H1 (cell line): Measurements from ENCODE around the gene ENO4. TPM values are rescaled to one million over a fixed set of nuclear protein-coding genes. Genes with fewer than 3 reads are reported as not detected.

ENCODE experiments used
- CTCF ChIA-PET: fragments of 300-600 bp; sonication (Branson Sonifier 250); formaldehyde crosslinking; loops from one replicate; lab custom pipeline; 2021; ENCODE audit not compliant: partially characterized antibody; lab: Charles Lee
- POLR2A ChIA-PET: fragments of 300-600 bp; sonication (Branson Sonifier 250); formaldehyde crosslinking; loops from one replicate; lab custom pipeline; 2021; ENCODE audit warnings: inconsistent platforms; ENCODE audit not compliant: partially characterized antibody; lab: Charles Lee
- DNase-seq, 2 experiments: peaks; one replicate each; pipeline versions ENCODE4 v3.0.0 to v3.0.0-alpha.2; 2010 to 2022; ENCODE audit warnings: low spot score in 2 of 2, low read depth in 1 of 2, mixed read lengths in 1 of 2
- FAIRE-seq: peaks from 2 replicates; lab custom pipeline; 2011; peaks lifted over from hg19 to GRCh38; lab: Jason Lieb, UNC
- H2AFZ ChIP-seq: 2 replicates; pipeline ENCODE4 v1.8.1; 2012; ENCODE audit warnings: low read length, inconsistent platforms
- H2AK5ac ChIP-seq: 2 replicates; pipeline ENCODE4 v1.6.1; 2013; ENCODE audit warnings: low read depth, low read length
- H2BK120ac ChIP-seq: replicated peaks from 2 replicates; pipeline ENCODE3; 2013; ENCODE audit warnings: low read depth, low read length, inconsistent platforms
- H2BK12ac ChIP-seq: 2 replicates; pipeline ENCODE4 v1.6.1; 2013; ENCODE audit warnings: low read depth, low read length
- H2BK15ac ChIP-seq: 2 replicates; pipeline ENCODE4 v1.6.1; 2013; ENCODE audit warnings: low read length
- H2BK20ac ChIP-seq: 2 replicates; pipeline ENCODE4 v1.6.1; 2013; ENCODE audit warnings: low read length
- H2BK5ac ChIP-seq: 2 replicates; pipeline ENCODE4 v1.6.1; 2013; ENCODE audit warnings: low read depth, low read length
- H3K14ac ChIP-seq: 2 replicates; pipeline ENCODE4 v1.6.1; 2013; ENCODE audit warnings: inconsistent platforms; ENCODE audit not compliant: insufficient read length
- H3K18ac ChIP-seq: 2 replicates; pipeline ENCODE4 v1.6.1; 2013; ENCODE audit warnings: low read length; ENCODE audit errors: extremely low read depth
- H3K23ac ChIP-seq: 2 replicates; pipeline ENCODE4 v1.6.1; 2013; ENCODE audit warnings: inconsistent platforms; ENCODE audit not compliant: insufficient read length
- H3K23me2 ChIP-seq: 2 replicates; pipeline ENCODE4 v1.6.1; 2013; ENCODE audit warnings: low read depth, low read length
- H3K27ac ChIP-seq: 2 replicates; pipeline ENCODE4 v1.6.1; 2011; ENCODE audit warnings: low read depth, low read length, inconsistent platforms
- H3K27me3 ChIP-seq, 4 experiments: replicated peaks in 1 of 4; 1 replicate in 1 of 4; 2 replicates in 3 of 4; pipeline versions ENCODE4 v1.6.1 to v1.8.1; 2011 to 2013; ENCODE audit warnings: low read length in 3 of 4, mild to moderate bottlenecking in 3 of 4, inconsistent platforms in 2 of 4, mixed read lengths in 2 of 4, moderate library complexity in 1 of 4; ENCODE audit not compliant: control insufficient read depth in 3 of 4, insufficient read depth in 3 of 4; ENCODE audit errors: extremely low read depth in 1 of 4
- H3K36me3 ChIP-seq, 4 experiments: 2 replicates each; pipeline versions ENCODE4 v1.6.1 to v1.8.1; 2011 to 2013; ENCODE audit warnings: mild to moderate bottlenecking in 4 of 4, low read length in 3 of 4, moderate library complexity in 2 of 4, control low read depth in 1 of 4, inconsistent platforms in 1 of 4; ENCODE audit not compliant: insufficient read depth in 4 of 4, control insufficient read depth in 2 of 4
- H3K4ac ChIP-seq: replicated peaks from 2 replicates; pipeline ENCODE3; 2013; ENCODE audit warnings: low read length, low read depth, mixed read lengths, inconsistent platforms; ENCODE audit not compliant: insufficient read length
- H3K4me1 ChIP-seq, 4 experiments: replicated peaks in 1 of 4; 1 replicate in 1 of 4; 2 replicates in 3 of 4; pipeline versions ENCODE4 v1.6.1 to v1.8.1; 2011 to 2013; ENCODE audit warnings: low read length in 3 of 4, inconsistent platforms in 2 of 4, mixed read lengths in 1 of 4; ENCODE audit not compliant: insufficient read depth in 4 of 4, control insufficient read depth in 3 of 4
- H3K4me2 ChIP-seq, 2 experiments: 2 replicates each; pipeline versions ENCODE4 v1.6.1 to v1.8.1; 2011 to 2013; ENCODE audit warnings: low read depth in 2 of 2, low read length in 2 of 2, control low read depth in 1 of 2, inconsistent platforms in 1 of 2, mild to moderate bottlenecking in 1 of 2; ENCODE audit not compliant: insufficient read depth in 1 of 2
- H3K4me3 ChIP-seq, 4 experiments: fragments of 200-600, 300-600 bp in 1 of 4; sonication (generic), shearing (Covaris generic), sonication (Bioruptor Twin) in 1 of 4; 2 replicates each; pipeline versions ENCODE4 v1.5.1 to v1.8.1; 2011 to 2016; ENCODE audit warnings: low read length in 4 of 4, low read depth in 3 of 4, control low read depth in 2 of 4, inconsistent platforms in 2 of 4, mild to moderate bottlenecking in 2 of 4, mixed read lengths in 1 of 4, moderate library complexity in 1 of 4; ENCODE audit not compliant: insufficient read depth in 2 of 4; ENCODE audit errors: extremely low read depth in 1 of 4
- H3K56ac ChIP-seq: replicated peaks from 2 replicates; pipeline ENCODE3; 2013; ENCODE audit warnings: low read depth, mild to moderate bottlenecking, mixed read lengths, low read length, inconsistent platforms; ENCODE audit not compliant: insufficient read length
- H3K79me1 ChIP-seq: 2 replicates; pipeline ENCODE4 v1.6.1; 2013; ENCODE audit warnings: low read depth, low read length, control low read depth
- H3K79me2 ChIP-seq, 2 experiments: 2 replicates each; pipeline versions ENCODE4 v1.6.1 to v1.8.1; 2012 to 2013; ENCODE audit warnings: low read length in 2 of 2, mild to moderate bottlenecking in 2 of 2, inconsistent platforms in 1 of 2; ENCODE audit not compliant: insufficient read depth in 2 of 2, control insufficient read depth in 1 of 2
- H3K9ac ChIP-seq, 4 experiments: replicated peaks in 1 of 4; 1 replicate in 1 of 4; 2 replicates in 3 of 4; pipeline versions ENCODE4 v1.6.1 to v1.8.1; 2011 to 2013; ENCODE audit warnings: low read depth in 3 of 4, low read length in 3 of 4, control low read depth in 2 of 4, mild to moderate bottlenecking in 2 of 4, moderate library complexity in 2 of 4, inconsistent platforms in 1 of 4; ENCODE audit errors: extremely low read depth in 1 of 4
- H3K9me3 ChIP-seq, 2 experiments: 2 replicates each; pipeline versions ENCODE4 v1.6.1 to v1.8.1; 2012 to 2013; ENCODE audit warnings: mild to moderate bottlenecking in 2 of 2, moderate library complexity in 2 of 2, control low read depth in 1 of 2, inconsistent platforms in 1 of 2, low read depth in 1 of 2, low read length in 1 of 2, mixed read lengths in 1 of 2; ENCODE audit not compliant: insufficient read depth in 2 of 2
- H4K20me1 ChIP-seq, 2 experiments: replicated peaks in 1 of 2; 2 replicates each; pipeline versions ENCODE3 to v1.8.1; 2011 to 2013; ENCODE audit warnings: inconsistent platforms in 2 of 2, low read length in 2 of 2, mild to moderate bottlenecking in 1 of 2; ENCODE audit not compliant: insufficient read depth in 2 of 2, control insufficient read depth in 1 of 2
- H4K5ac ChIP-seq: 2 replicates; pipeline ENCODE4 v1.6.1; 2013; ENCODE audit warnings: low read length, low read depth, mixed read lengths, inconsistent platforms; ENCODE audit not compliant: insufficient read length
- H4K8ac ChIP-seq: 2 replicates; pipeline ENCODE4 v1.8.0; 2013; ENCODE audit warnings: mild to moderate bottlenecking, moderate library complexity, low read length, inconsistent platforms; ENCODE audit not compliant: insufficient read depth; ENCODE audit errors: extremely low read depth
- H4K91ac ChIP-seq: replicated peaks from 2 replicates; pipeline ENCODE3; 2013; ENCODE audit warnings: low read length, mixed read lengths, inconsistent platforms; ENCODE audit not compliant: insufficient read length
- ATF3 ChIP-seq: IDR thresholded peaks from 2 replicates; pipeline ENCODE4 v1.6.1; 2011; ENCODE audit warnings: low read depth, mild to moderate bottlenecking, low read length; ENCODE audit not compliant: insufficient read depth
- BACH1 ChIP-seq: IDR thresholded peaks from 2 replicates; pipeline ENCODE4 v1.6.1; 2012; ENCODE audit warnings: low read length, improper control_type of control experiment
- CTBP2 ChIP-seq: IDR thresholded peaks from 2 replicates; pipeline ENCODE4 v1.7.0; 2011; ENCODE audit warnings: borderline replicate concordance, mild to moderate bottlenecking, moderate library complexity, mixed read lengths, low read length; ENCODE audit not compliant: insufficient read depth, insufficient read length
- JUN ChIP-seq: IDR thresholded peaks from 2 replicates; pipeline ENCODE4 v1.6.1; 2011; ENCODE audit warnings: low read depth, mild to moderate bottlenecking, improper control_type of control experiment, low read length
- KDM5A ChIP-seq: fragments of 200-600 bp; IDR thresholded peaks from 2 replicates; pipeline ENCODE4 v1.7.1; 2012; ENCODE audit warnings: mild to moderate bottlenecking, low read length, inconsistent platforms, mixed read lengths
- MAFK ChIP-seq: IDR thresholded peaks from 2 replicates; pipeline ENCODE4 v1.6.1; 2012; ENCODE audit warnings: low read depth, mild to moderate bottlenecking, improper control_type of control experiment, low read length
- POU5F1 ChIP-seq: IDR thresholded peaks from 2 replicates; pipeline ENCODE4 v1.6.1; 2011; ENCODE audit warnings: low read depth, mild to moderate bottlenecking, low read length, moderate library complexity
- RBBP5 ChIP-seq: IDR thresholded peaks from 2 replicates; pipeline ENCODE4 v1.7.1; 2012; ENCODE audit warnings: low read depth, mild to moderate bottlenecking, inconsistent platforms, low read length, moderate library complexity, borderline replicate concordance
- SIN3A ChIP-seq, 2 experiments: IDR thresholded peaks in 1 of 2; conservative IDR thresholded peaks in 1 of 2; 2 replicates each; pipeline ENCODE4 v1.6.1; 2011 to 2012; ENCODE audit warnings: low read length in 2 of 2, improper control_type of control experiment in 1 of 2, low read depth in 1 of 2, mild to moderate bottlenecking in 1 of 2
- SP1 ChIP-seq: IDR thresholded peaks from 2 replicates; pipeline ENCODE4 v1.6.1; 2011; ENCODE audit warnings: low read depth, low read length
- SP2 ChIP-seq: IDR thresholded peaks from 2 replicates; pipeline ENCODE4 v1.6.1; 2012; ENCODE audit warnings: mild to moderate bottlenecking, low read length, inconsistent platforms
- SUZ12 ChIP-seq: fragments of 200-600 bp; sonication (generic); IDR thresholded peaks from 2 replicates; pipeline ENCODE4 v1.6.1; 2012; ENCODE audit warnings: mild to moderate bottlenecking, inconsistent platforms, low read length, moderate library complexity, mixed read lengths
- TAF7 ChIP-seq: optimal IDR thresholded peaks from 2 replicates; pipeline ENCODE3; 2011; ENCODE audit warnings: low read depth, mild to moderate bottlenecking, inconsistent platforms, low read length, moderate library complexity, borderline replicate concordance
- TEAD4 ChIP-seq: IDR thresholded peaks from 2 replicates; pipeline ENCODE4 v1.6.1; 2012; ENCODE audit warnings: low read depth, low read length, inconsistent platforms, mixed read lengths
- YY1 ChIP-seq: IDR thresholded peaks from 2 replicates; pipeline ENCODE4 v1.6.1; 2011; ENCODE audit warnings: low read depth, mild to moderate bottlenecking, low read length
- WGBS, 2 experiments: shearing (Covaris generic) in 1 of 2; methylation state at CpG; one replicate each; pipeline versions ENCODE4 v1.1.6 to v1.1.7; 2013 to 2015; ENCODE audit warnings: low lambda C conversion rate in 2 of 2, mixed read lengths in 2 of 2, inconsistent platforms in 1 of 2, low coverage in 1 of 2, missing lambda C conversion rate in 1 of 2; ENCODE audit not compliant: insufficient replicate concordance in 2 of 2, insufficient coverage in 1 of 2, insufficient read length in 1 of 2; ENCODE audit errors: extremely low coverage in 1 of 2, missing lambda C conversion rate in 1 of 2; 5-methylcytosine and 5-hydroxymethylcytosine counted together
- polyA plus RNA-seq, 7 experiments: library from polyadenylated mRNA; depleted of rRNA in 3 of 7; stranded (reverse) in 5 of 7; unstranded in 2 of 7; fragments of >200 nt in 5 of 7; fragments of 200-250 nt in 2 of 7; gene quantifications; 1 replicate in 5 of 7; 2 replicates in 1 of 7; 4 replicates in 1 of 7; pipeline versions ENCODE4 v1.2.1 to v1.2.3, GENCODE V29; 2011 to 2013; ENCODE audit warnings: missing spikeins in 2 of 7, mixed read lengths in 2 of 7
- total RNA-seq: library from RNA; stranded (reverse); fragmentation: NEBNext Ultra II Directional; extraction: Animal tissue kit (Norgen Biotek cat#: 25700); gene quantifications from 2 replicates; pipeline ENCODE4 v1.2.1, GENCODE V29; 2021

ENO4 gene
- total and polyA plus RNA-seq, 2 of the 8 experiments (the other 6 are each of a cell fraction or from before 2014, with no cell fraction given) = 0.77 TPM; not detected in 1

DNA sequence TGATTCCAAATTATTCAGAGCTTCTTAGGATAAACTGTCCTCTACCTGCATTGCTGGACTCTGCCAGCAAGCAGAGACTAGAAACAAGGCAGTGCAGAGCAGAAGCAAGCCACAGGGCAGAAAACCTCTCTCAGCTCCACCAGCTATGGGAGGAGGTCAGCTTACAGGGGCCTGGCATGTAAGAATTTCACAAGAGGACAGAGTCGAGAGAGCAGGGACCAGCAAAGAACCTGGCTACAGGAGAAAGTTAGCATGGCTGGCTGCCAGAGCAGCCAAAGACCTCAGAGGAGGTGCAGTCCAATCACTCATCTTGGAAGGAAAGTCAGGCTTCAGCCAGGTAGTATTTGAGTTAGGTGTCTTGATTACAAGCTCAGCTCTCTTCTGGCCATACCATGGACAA lies 62.9 kb downstream of the ENO4 start:
- H3K18ac ChIP-seq = no peak overlapping the region
- no peaks in the 10 kb centered on the region for H3K79me2 ChIP-seq
- H2BK20ac ChIP-seq = no peak overlapping the region
- H2BK5ac ChIP-seq = no peak overlapping the region
- DNase-seq (no peak), FAIRE-seq (no peak)
- no peak overlapping the region for H4K8ac ChIP-seq
- no peaks in the 10 kb centered on the region for H3K27me3 ChIP-seq
- POLR2A ChIA-PET = no interaction called here
- no peak overlapping the region for H3K14ac ChIP-seq
- no peak overlapping the region for H4K5ac ChIP-seq
- H2AFZ ChIP-seq = no peak overlapping the region
- no peaks in the 10 kb centered on the region for H3K23me2 ChIP-seq
- no peaks in the 10 kb centered on the region for H3K4me1 ChIP-seq
- CTCF ChIA-PET = interaction anchor here (0.6 to 1.4 kb wide), 5 partner anchors 9 to 616 kb away, joined by 3 to 4 read pairs (median 3); no protein-coding TSS in a partner anchor
- H2BK120ac ChIP-seq = no peak overlapping the region
- no peaks in the 10 kb centered on the region for H4K20me1 ChIP-seq
- no peak overlapping the region for H3K4me2 ChIP-seq
- 91% methylated on average over 1 of the region's 1 CpG; no CpG with 5 or more reads in 1 of the 2 experiments for WGBS, 2 experiments
- no peak overlapping the region for H2BK12ac ChIP-seq
- no peak overlapping the region for H3K9ac ChIP-seq
- H3K56ac ChIP-seq = no peak overlapping the region
- H3K23ac ChIP-seq = no peak overlapping the region
- no peaks in the 10 kb centered on the region for H3K9me3 ChIP-seq
- H3K36me3 ChIP-seq = peaks cover 0 to 5% (median 0%) of the 10 kb centered on the region in 4 experiments; a peak in 2 of 8 replicates
- no peak overlapping the region for H2AK5ac ChIP-seq
- H3K79me1 ChIP-seq = no peaks in the 10 kb centered on the region
- no peak overlapping the region for H3K4ac ChIP-seq
- no peak overlapping the region for H3K27ac ChIP-seq
- no peak overlapping the region for H3K4me3 ChIP-seq
- H4K91ac ChIP-seq = no peak overlapping the region
- H2BK15ac ChIP-seq = no peak overlapping the region
- TF ChIP-seq POU5F1 (no peak), RBBP5 (no peak), SP2 (no peak), KDM5A (no peak), YY1 (no peak), CTBP2 (no peak), TEAD4 (no peak), SP1 (no peak), ATF3 (no peak), BACH1 (no peak), JUN (no peak), TAF7 (no peak), SIN3A (conservative IDR thresholded peaks at IDR 0.05 in 1 of 2, IDR thresholded peaks at IDR 0.05 in 1 of 2; ENCODE audit: low read depth in 1 of 2, low read length in 2 of 2) (no peak), MAFK (no peak), SUZ12 (no peak)
